Measurements from ENCODE around the gene DGAT2.

DNA sequence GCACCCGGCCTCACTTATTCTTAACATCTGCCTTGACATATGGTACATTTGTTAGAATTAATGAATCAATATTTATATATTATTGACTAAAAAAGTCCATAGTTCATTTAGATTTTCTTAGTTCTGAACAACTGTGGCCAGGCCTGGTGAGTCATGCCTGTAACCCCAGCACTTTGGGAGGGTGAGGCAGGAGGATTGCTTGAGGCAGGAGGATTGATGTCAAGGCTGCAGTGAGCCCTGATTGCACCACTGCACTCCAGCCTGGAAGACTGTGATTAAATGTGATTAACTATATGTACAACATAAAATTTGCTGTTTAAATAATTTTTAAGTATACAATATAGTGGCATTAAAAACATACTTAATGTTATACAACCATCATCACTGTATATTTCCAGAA, 52.1 kb downstream of the DGAT2 start:
- TF ChIP-seq, protein P1, sequence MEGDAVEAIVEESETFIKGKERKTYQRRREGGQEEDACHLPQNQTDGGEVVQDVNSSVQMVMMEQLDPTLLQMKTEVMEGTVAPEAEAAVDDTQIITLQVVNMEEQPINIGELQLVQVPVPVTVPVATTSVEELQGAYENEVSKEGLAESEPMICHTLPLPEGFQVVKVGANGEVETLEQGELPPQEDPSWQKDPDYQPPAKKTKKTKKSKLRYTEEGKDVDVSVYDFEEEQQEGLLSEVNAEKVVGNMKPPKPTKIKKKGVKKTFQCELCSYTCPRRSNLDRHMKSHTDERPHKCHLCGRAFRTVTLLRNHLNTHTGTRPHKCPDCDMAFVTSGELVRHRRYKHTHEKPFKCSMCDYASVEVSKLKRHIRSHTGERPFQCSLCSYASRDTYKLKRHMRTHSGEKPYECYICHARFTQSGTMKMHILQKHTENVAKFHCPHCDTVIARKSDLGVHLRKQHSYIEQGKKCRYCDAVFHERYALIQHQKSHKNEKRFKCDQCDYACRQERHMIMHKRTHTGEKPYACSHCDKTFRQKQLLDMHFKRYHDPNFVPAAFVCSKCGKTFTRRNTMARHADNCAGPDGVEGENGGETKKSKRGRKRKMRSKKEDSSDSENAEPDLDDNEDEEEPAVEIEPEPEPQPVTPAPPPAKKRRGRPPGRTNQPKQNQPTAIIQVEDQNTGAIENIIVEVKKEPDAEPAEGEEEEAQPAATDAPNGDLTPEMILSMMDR (tag by site-specific recombination; IDR thresholded peaks at IDR 0.05) = no peak
- TF ChIP-seq, protein P2, sequence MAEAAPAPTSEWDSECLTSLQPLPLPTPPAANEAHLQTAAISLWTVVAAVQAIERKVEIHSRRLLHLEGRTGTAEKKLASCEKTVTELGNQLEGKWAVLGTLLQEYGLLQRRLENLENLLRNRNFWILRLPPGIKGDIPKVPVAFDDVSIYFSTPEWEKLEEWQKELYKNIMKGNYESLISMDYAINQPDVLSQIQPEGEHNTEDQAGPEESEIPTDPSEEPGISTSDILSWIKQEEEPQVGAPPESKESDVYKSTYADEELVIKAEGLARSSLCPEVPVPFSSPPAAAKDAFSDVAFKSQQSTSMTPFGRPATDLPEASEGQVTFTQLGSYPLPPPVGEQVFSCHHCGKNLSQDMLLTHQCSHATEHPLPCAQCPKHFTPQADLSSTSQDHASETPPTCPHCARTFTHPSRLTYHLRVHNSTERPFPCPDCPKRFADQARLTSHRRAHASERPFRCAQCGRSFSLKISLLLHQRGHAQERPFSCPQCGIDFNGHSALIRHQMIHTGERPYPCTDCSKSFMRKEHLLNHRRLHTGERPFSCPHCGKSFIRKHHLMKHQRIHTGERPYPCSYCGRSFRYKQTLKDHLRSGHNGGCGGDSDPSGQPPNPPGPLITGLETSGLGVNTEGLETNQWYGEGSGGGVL (tag by site-specific recombination; IDR thresholded peaks at IDR 0.05) = no peak
- TF ChIP-seq, protein P3, sequence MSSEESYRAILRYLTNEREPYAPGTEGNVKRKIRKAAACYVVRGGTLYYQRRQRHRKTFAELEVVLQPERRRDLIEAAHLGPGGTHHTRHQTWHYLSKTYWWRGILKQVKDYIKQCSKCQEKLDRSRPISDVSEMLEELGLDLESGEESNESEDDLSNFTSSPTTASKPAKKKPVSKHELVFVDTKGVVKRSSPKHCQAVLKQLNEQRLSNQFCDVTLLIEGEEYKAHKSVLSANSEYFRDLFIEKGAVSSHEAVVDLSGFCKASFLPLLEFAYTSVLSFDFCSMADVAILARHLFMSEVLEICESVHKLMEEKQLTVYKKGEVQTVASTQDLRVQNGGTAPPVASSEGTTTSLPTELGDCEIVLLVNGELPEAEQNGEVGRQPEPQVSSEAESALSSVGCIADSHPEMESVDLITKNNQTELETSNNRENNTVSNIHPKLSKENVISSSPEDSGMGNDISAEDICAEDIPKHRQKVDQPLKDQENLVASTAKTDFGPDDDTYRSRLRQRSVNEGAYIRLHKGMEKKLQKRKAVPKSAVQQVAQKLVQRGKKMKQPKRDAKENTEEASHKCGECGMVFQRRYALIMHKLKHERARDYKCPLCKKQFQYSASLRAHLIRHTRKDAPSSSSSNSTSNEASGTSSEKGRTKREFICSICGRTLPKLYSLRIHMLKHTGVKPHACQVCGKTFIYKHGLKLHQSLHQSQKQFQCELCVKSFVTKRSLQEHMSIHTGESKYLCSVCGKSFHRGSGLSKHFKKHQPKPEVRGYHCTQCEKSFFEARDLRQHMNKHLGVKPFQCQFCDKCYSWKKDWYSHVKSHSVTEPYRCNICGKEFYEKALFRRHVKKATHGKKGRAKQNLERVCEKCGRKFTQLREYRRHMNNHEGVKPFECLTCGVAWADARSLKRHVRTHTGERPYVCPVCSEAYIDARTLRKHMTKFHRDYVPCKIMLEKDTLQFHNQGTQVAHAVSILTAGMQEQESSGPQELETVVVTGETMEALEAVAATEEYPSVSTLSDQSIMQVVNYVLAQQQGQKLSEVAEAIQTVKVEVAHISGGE (tag by site-specific recombination; conservative IDR thresholded peaks at IDR 0.05; ENCODE audit: low read depth) = no peak
- TF ChIP-seq ZNF514 (tag by site-specific recombination; IDR thresholded peaks at IDR 0.05) (no peak), ZNF623 (tag by site-specific recombination; IDR thresholded peaks at IDR 0.05) (no peak), ZNF76 (tag by site-specific recombination; IDR thresholded peaks at IDR 0.05; ENCODE audit: borderline replicate concordance, low read depth) (no peak), ZNF24 (tag by site-specific recombination; IDR thresholded peaks at IDR 0.05) (no peak), ZNF585B (tag by site-specific recombination; IDR thresholded peaks at IDR 0.05) (no peak), ZNF146 (tag by site-specific recombination; IDR thresholded peaks at IDR 0.05) (no peak), TCF7L2 (IDR thresholded peaks at IDR 0.05; ENCODE audit: borderline replicate concordance, low read depth, low read length) (no peak), ZNF140 (tag by site-specific recombination; IDR thresholded peaks at IDR 0.05) (no peak)
- TF ChIP-seq, protein P4, sequence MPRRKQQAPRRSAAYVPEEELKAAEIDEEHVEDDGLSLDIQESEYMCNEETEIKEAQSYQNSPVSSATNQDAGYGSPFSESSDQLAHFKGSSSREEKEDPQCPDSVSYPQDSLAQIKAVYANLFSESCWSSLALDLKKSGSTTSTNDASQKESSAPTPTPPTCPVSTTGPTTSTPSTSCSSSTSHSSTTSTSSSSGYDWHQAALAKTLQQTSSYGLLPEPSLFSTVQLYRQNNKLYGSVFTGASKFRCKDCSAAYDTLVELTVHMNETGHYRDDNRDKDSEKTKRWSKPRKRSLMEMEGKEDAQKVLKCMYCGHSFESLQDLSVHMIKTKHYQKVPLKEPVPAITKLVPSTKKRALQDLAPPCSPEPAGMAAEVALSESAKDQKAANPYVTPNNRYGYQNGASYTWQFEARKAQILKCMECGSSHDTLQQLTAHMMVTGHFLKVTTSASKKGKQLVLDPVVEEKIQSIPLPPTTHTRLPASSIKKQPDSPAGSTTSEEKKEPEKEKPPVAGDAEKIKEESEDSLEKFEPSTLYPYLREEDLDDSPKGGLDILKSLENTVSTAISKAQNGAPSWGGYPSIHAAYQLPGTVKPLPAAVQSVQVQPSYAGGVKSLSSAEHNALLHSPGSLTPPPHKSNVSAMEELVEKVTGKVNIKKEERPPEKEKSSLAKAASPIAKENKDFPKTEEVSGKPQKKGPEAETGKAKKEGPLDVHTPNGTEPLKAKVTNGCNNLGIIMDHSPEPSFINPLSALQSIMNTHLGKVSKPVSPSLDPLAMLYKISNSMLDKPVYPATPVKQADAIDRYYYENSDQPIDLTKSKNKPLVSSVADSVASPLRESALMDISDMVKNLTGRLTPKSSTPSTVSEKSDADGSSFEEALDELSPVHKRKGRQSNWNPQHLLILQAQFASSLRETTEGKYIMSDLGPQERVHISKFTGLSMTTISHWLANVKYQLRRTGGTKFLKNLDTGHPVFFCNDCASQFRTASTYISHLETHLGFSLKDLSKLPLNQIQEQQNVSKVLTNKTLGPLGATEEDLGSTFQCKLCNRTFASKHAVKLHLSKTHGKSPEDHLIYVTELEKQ (tag by site-specific recombination; IDR thresholded peaks at IDR 0.05; ENCODE audit: borderline replicate concordance) = no peak
- TF ChIP-seq, protein P5, sequence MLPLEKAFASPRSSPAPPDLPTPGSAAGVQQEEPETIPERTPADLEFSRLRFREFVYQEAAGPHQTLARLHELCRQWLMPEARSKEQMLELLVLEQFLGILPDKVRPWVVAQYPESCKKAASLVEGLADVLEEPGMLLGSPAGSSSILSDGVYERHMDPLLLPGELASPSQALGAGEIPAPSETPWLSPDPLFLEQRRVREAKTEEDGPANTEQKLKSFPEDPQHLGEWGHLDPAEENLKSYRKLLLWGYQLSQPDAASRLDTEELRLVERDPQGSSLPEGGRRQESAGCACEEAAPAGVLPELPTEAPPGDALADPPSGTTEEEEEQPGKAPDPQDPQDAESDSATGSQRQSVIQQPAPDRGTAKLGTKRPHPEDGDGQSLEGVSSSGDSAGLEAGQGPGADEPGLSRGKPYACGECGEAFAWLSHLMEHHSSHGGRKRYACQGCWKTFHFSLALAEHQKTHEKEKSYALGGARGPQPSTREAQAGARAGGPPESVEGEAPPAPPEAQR (tag by site-specific recombination; IDR thresholded peaks at IDR 0.05) = no peak

Measured in HEK293 (cell line).